ENCODE data around the gene SNX30.

DNA sequence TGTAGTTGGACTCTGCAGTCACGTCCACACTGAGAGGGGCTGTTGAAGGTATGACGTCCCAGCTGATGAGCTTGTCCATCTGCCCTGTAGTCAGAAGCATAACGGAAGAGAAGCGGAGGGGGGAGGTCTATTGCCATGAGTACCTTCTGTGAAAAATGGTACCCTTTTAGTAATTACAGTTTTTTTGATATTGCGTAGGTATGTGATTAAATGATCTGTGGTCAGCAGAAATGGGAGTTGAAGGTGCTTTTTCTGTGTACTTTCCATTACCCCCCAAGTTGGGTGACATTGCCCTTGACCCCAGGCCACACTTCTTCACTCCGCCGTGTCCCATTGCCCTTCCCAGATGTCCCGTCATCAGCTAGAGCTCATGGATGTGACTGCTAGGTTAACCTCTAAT is 45.9 kb downstream of the SNX30 start:
- TF ChIP-seq, protein P1, sequence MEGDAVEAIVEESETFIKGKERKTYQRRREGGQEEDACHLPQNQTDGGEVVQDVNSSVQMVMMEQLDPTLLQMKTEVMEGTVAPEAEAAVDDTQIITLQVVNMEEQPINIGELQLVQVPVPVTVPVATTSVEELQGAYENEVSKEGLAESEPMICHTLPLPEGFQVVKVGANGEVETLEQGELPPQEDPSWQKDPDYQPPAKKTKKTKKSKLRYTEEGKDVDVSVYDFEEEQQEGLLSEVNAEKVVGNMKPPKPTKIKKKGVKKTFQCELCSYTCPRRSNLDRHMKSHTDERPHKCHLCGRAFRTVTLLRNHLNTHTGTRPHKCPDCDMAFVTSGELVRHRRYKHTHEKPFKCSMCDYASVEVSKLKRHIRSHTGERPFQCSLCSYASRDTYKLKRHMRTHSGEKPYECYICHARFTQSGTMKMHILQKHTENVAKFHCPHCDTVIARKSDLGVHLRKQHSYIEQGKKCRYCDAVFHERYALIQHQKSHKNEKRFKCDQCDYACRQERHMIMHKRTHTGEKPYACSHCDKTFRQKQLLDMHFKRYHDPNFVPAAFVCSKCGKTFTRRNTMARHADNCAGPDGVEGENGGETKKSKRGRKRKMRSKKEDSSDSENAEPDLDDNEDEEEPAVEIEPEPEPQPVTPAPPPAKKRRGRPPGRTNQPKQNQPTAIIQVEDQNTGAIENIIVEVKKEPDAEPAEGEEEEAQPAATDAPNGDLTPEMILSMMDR (IDR thresholded peaks at IDR 0.05), result no peak
- TF ChIP-seq POLR2A (IDR thresholded peaks at IDR 0.05), result no peak

Measured in Peyer's patch (tissue), 4 donors.